Activated CD8-positive, alpha-beta memory T cell treated with anti-CD3 and anti-CD28 coated beads, Interleukin-2, amount 10 ng/mL, durations not matched to agents 7 days and 5 days (primary cell): ENCODE measurements around the gene CPN2. TPM values are rescaled to one million over a fixed set of nuclear protein-coding genes. Genes with fewer than 3 reads are reported as not detected.

Source experiments
- ATAC-seq: fragments of 150-1000 bp; cut with Tn5 transposase; one replicate; pipeline ENCODE4 v1.10.0; 2021; ENCODE audit warnings: moderate library complexity
- CTCF ChIA-PET: fragments of 350-600 bp; sonication (Branson Sonifier 250); formaldehyde crosslinking; loops from one replicate; lab custom pipeline; 2021; ENCODE audit warnings: antibody characterized with exemption; lab: Charles Lee
- DNase-seq: peaks from one replicate; pipeline ENCODE4 v3.0.0-alpha.2; 2020
- H3K27ac Mint-ChIP-seq: one replicate; pipeline ENCODE4 v1.8.0; 2021; ENCODE audit warnings: mild to moderate bottlenecking, mixed read lengths
- H3K27me3 Mint-ChIP-seq: one replicate; pipeline ENCODE4 v1.8.0; 2021; ENCODE audit warnings: mixed read lengths
- H3K36me3 Mint-ChIP-seq: one replicate; pipeline ENCODE4 v1.8.0; 2021; ENCODE audit warnings: mild to moderate bottlenecking, mixed read lengths
- H3K4me1 Mint-ChIP-seq: one replicate; pipeline ENCODE4 v1.8.0; 2021; ENCODE audit warnings: mixed read lengths
- H3K4me3 Mint-ChIP-seq: one replicate; pipeline ENCODE4 v1.8.0; 2021; ENCODE audit warnings: mild to moderate bottlenecking, moderate library complexity, mixed read lengths
- H3K9me3 Mint-ChIP-seq: one replicate; pipeline ENCODE4 v1.8.0; 2022; ENCODE audit warnings: low read depth, mixed read lengths
- total RNA-seq, 2 experiments: library from RNA; stranded (reverse); gene quantifications; one replicate each; pipeline ENCODE4 v1.2.3, GENCODE V29; 2021

Gene CPN2
- total RNA-seq, 2 experiments from 2014 or later: not detected

- CTCF ChIA-PET: interaction anchor here (1.0 to 1.9 kb wide), 7 partner anchors 9 to 77 kb away, joined by 3 to 9 read pairs (median 6); no protein-coding TSS in a partner anchor
- Mint-ChIP-seq H3K36me3 (no peaks in the 10 kb centered on the region), H3K27me3 (peaks cover 22% of the 10 kb centered on the region), H3K9me3 (no peaks in the 10 kb centered on the region), H3K27ac (no peak overlapping the region), H3K4me1 (peaks cover 11% of the 10 kb centered on the region), H3K4me3 (no peak overlapping the region)
- no peak for DNase-seq
- no peak for ATAC-seq
Measured at GRCh38 chr3:194329583-194329965, 21.6 kb downstream of the CPN2 start.

- H3K4me1 Mint-ChIP-seq: peaks cover 10% of the 10 kb centered on the region
- ATAC-seq (no peak), DNase-seq (no peak)
- H3K36me3 Mint-ChIP-seq: no peaks in the 10 kb centered on the region
- no peaks in the 10 kb centered on the region for H3K9me3 Mint-ChIP-seq
- H3K4me3 Mint-ChIP-seq: no peak overlapping the region
- peak overlapping the region; percentile 37 for H3K27ac Mint-ChIP-seq
- CTCF ChIA-PET: interaction anchor here (0.8 to 1.9 kb wide), 5 partner anchors 9 to 143 kb away, joined by 3 to 9 read pairs (median 6); no protein-coding TSS in a partner anchor
- H3K27me3 Mint-ChIP-seq: peaks cover 19% of the 10 kb centered on the region
Measured at GRCh38 chr3:194328942-194329582, 22.1 kb downstream of the CPN2 start.

- H3K4me3 Mint-ChIP-seq: no peak overlapping the region
Measured at GRCh38 chr3:194328053-194328657, 23.0 kb downstream of the CPN2 start.

DNA sequence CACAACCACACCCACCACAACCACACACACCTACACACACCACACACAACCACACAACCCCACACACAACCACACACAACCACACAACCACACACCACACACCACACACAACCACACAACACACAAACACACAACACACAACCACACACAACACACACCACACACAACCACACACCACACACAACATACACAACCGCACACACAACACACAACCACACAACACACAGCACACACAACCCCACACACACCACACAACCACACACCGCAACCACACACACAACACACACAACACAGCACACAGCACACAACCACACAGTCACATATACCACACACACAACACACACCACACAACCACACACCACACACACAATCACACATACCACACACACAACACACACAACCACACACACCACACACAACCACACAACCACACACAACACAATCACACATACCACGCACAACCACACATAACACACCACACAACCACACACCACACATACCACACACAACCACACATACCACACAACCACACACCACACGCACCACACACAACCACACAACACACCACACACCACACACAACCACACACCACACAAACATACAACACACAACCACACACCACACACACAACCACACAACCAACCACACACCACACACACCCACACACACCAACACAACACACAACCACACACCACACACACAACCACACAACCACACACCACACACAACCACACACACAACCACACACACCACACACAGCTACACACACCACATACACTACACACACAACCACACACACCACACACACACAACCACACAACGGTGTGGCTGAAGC is 23.7 kb downstream of the CPN2 start:
- H3K27me3 Mint-ChIP-seq: peaks cover 13% of the 10 kb centered on the region
- CTCF ChIA-PET: interaction anchor here (1.6 to 1.9 kb wide), 2 partner anchors 12 to 17 kb away, joined by 7 to 9 read pairs; no protein-coding TSS in a partner anchor
- ATAC-seq (no peak), DNase-seq (no peak)
- H3K9me3 Mint-ChIP-seq: no peaks in the 10 kb centered on the region
- no peak overlapping the region for H3K4me3 Mint-ChIP-seq
- no peaks in the 10 kb centered on the region for H3K4me1 Mint-ChIP-seq
- no peaks in the 10 kb centered on the region for H3K36me3 Mint-ChIP-seq
- H3K27ac Mint-ChIP-seq: no peak overlapping the region

More at GRCh38 chr3:194328053-194328657, 23.0 kb downstream of the CPN2 start:
- peak; percentile 63 for DNase-seq
- CTCF ChIA-PET: interaction anchor here (1.2 to 1.9 kb wide), 4 partner anchors 10 to 79 kb away, joined by 5 to 9 read pairs (median 6); no protein-coding TSS in a partner anchor
- Mint-ChIP-seq H3K36me3 (no peaks in the 10 kb centered on the region), H3K27me3 (peaks cover 13% of the 10 kb centered on the region), H3K9me3 (no peaks in the 10 kb centered on the region), H3K4me1 (peaks cover 4% of the 10 kb centered on the region), H3K27ac (no peak overlapping the region)
- peak; percentile 43 for ATAC-seq

DNA sequence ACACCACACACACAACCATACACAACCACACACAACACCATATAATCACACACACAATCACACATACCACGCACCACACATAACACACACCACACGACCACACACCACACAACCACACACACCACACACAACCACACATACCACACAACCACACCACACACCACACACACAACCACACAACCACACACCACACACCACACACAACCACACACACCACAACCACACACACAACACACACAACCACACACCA is 24.2 kb downstream of the CPN2 start:
- peaks cover 17% of the 10 kb centered on the region for H3K27me3 Mint-ChIP-seq
- H3K9me3 Mint-ChIP-seq: no peaks in the 10 kb centered on the region
- DNase-seq: no peak
- ATAC-seq: no peak
- no peak overlapping the region for H3K4me3 Mint-ChIP-seq
- no peaks in the 10 kb centered on the region for H3K4me1 Mint-ChIP-seq
- no peaks in the 10 kb centered on the region for H3K36me3 Mint-ChIP-seq
- CTCF ChIA-PET: no interaction called here
- no peak overlapping the region for H3K27ac Mint-ChIP-seq

GRCh38 chr3:194326192-194326967 is 24.7 kb downstream of the CPN2 start:
- no peaks in the 10 kb centered on the region for H3K36me3 Mint-ChIP-seq
- H3K27me3 Mint-ChIP-seq: peaks cover 12% of the 10 kb centered on the region
- CTCF ChIA-PET: interaction anchor here (1.6 kb wide), 1 partner anchor 11 kb away, joined by 5 read pairs; no protein-coding TSS in a partner anchor
- no peak for DNase-seq
- no peaks in the 10 kb centered on the region for H3K4me1 Mint-ChIP-seq
- no peaks in the 10 kb centered on the region for H3K9me3 Mint-ChIP-seq
- no peak overlapping the region for H3K4me3 Mint-ChIP-seq
- no peak overlapping the region for H3K27ac Mint-ChIP-seq
- ATAC-seq: peak; percentile 8

- peaks cover 17% of the 10 kb centered on the region for H3K27me3 Mint-ChIP-seq
- CTCF ChIA-PET: interaction anchor here (1.6 kb wide), 1 partner anchor 10 kb away, joined by 5 read pairs; no protein-coding TSS in a partner anchor
- H3K27ac Mint-ChIP-seq: no peak overlapping the region
- no peaks in the 10 kb centered on the region for H3K9me3 Mint-ChIP-seq
- H3K36me3 Mint-ChIP-seq: no peaks in the 10 kb centered on the region
- DNase-seq: no peak
- H3K4me3 Mint-ChIP-seq: no peak overlapping the region
- ATAC-seq: no peak
- no peaks in the 10 kb centered on the region for H3K4me1 Mint-ChIP-seq
Measured at GRCh38 chr3:194325424-194326153, 25.5 kb downstream of the CPN2 start.

DNA sequence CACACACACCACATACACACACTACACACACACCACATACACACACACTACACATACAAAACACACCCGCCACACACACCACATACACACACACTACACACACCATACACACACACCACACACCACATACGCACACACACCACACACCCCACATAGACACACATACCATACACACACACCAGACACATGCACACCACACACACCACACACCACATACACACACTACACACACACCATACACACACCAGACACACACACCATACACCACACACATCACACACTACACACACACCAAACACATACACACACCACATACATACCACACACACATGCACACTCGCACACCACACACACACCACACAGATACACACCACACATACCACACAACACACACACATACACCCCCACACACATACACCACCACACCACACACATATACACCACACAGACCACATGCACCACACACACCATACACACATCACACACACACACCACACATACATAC is 26.3 kb downstream of the CPN2 start:
- Mint-ChIP-seq H3K9me3 (no peaks in the 10 kb centered on the region), H3K36me3 (no peaks in the 10 kb centered on the region), H3K27ac (no peak overlapping the region), H3K4me1 (no peaks in the 10 kb centered on the region), H3K4me3 (no peak overlapping the region), H3K27me3 (peaks cover 24% of the 10 kb centered on the region)
- ATAC-seq (no peak), DNase-seq (no peak)
- CTCF ChIA-PET: interaction anchor here (1.2 to 1.6 kb wide), 2 partner anchors 9 to 10 kb away, joined by 3 to 5 read pairs; no protein-coding TSS in a partner anchor

GRCh38 chr3:194323785-194324735 is 27.1 kb downstream of the CPN2 start:
- Mint-ChIP-seq H3K4me3 (no peak overlapping the region), H3K9me3 (peaks cover 4% of the 10 kb centered on the region), H3K27me3 (peaks cover 31% of the 10 kb centered on the region), H3K27ac (no peak overlapping the region), H3K36me3 (peaks cover under 1% of the 10 kb centered on the region), H3K4me1 (no peaks in the 10 kb centered on the region)
- CTCF ChIA-PET: interaction anchor here (1.1 to 1.2 kb wide), 2 partner anchors 9 to 17 kb away, joined by 3 read pairs; no protein-coding TSS in a partner anchor
- ATAC-seq: peak; percentile 40
- peak; percentile 57 for DNase-seq

DNA sequence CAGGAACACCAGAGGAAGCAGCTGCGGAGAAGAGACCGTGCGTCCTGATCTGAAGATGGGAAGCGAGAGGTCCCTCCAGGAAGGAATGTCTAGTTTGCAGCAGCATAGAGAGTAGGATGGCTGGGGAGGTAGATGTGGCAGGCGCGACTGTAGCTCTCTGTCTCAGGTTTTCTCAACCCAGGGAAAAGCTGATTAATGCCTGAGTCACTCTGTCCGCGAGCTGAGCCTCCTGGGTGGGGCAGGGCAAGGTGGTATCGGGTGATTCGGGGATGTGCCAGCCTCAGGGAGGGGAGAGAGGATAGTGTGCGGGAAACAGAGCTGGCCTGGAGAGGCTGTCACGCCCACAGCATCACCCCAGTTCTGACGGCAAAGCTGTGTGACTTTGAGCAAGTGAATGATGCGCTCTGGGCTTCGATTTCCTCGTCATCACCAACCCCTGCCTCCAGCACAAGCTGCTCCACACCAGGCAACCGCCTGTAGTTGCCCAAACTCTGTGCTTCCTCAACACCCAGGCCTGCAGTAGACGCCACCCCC is 28.4 kb downstream of the CPN2 start:
- H3K4me3 Mint-ChIP-seq: no peak overlapping the region
- H3K9me3 Mint-ChIP-seq: peaks cover 7% of the 10 kb centered on the region
- no peak overlapping the region for H3K27ac Mint-ChIP-seq
- no peaks in the 10 kb centered on the region for H3K4me1 Mint-ChIP-seq
- DNase-seq (no peak), ATAC-seq (no peak)
- CTCF ChIA-PET: interaction anchor here (0.8 kb wide), 1 partner anchor 65 kb away, joined by 3 read pairs; no protein-coding TSS in a partner anchor
- peaks cover 3% of the 10 kb centered on the region for H3K36me3 Mint-ChIP-seq
- peaks cover 40% of the 10 kb centered on the region for H3K27me3 Mint-ChIP-seq
